HepG2 (cell line): ENCODE results near the gene DNAH8. TPM values are rescaled to one million over a fixed set of nuclear protein-coding genes. Genes with fewer than 3 reads are reported as not detected.
A peak's percentile ranks its signal among the peaks of the same experiment; 100 is the strongest.

ENCODE experiments used
- ATAC-seq: fragments of 200-7000 bp; cut with Tn5 transposase; 3 replicates; pipeline ENCODE4 v1.9.1; 2020; ENCODE audit warnings: mild to moderate bottlenecking, moderate library complexity
- BruUV-seq: library from RNA; stranded (reverse); fragments of 400-500 nt; replicated peaks from 2 replicates; lab custom pipeline; 2021; lab: Mats Ljungman, UMichigan
- CTCF ChIA-PET: fragments of 300-600 bp; formaldehyde crosslinking; extraction: SDS; loops from one replicate; lab custom pipeline; 2021; ENCODE audit warnings: low total read pairs, inconsistent platforms, low intra/inter-chr PET ratio; lab: Yijun Ruan, JAX
- POLR2A ChIA-PET: fragments of 350-600 bp; sonication (Branson Sonifier 250); formaldehyde crosslinking; loops from one replicate; lab custom pipeline; 2020; ENCODE audit warnings: antibody characterized with exemption, inconsistent platforms; lab: Yijun Ruan, JAX
- DNase-seq: peaks from one replicate; pipeline ENCODE4 v3.0.0-alpha.2; 2015; ENCODE audit warnings: low spot score
- FAIRE-seq: peaks from 3 replicates; lab custom pipeline; 2011; peaks lifted over from hg19 to GRCh38; lab: Jason Lieb, UNC
- H2AFZ ChIP-seq: one replicate; pipeline ENCODE4 v1.6.1; 2011; ENCODE audit warnings: low read length, inconsistent platforms
- H3K27ac ChIP-seq: fragments of 300-600 bp; 3 replicates; pipeline ENCODE4 v1.8.0; 2011; ENCODE audit warnings: mixed run types, mild to moderate bottlenecking, mixed read lengths, low read length, inconsistent platforms; ENCODE audit not compliant: insufficient read depth; ENCODE audit errors: extremely low read length
- H3K27me3 ChIP-seq, 2 experiments: fragments of 200-600 bp in 1 of 2; 2 replicates in 1 of 2; 3 replicates in 1 of 2; pipeline versions ENCODE4 v1.6.0 to v1.8.0; 2011; ENCODE audit warnings: low read length in 2 of 2, mild to moderate bottlenecking in 2 of 2, moderate library complexity in 2 of 2, inconsistent platforms in 1 of 2; ENCODE audit not compliant: insufficient read depth in 2 of 2, control insufficient read depth in 1 of 2
- H3K36me3 ChIP-seq, 2 experiments: fragments of 200-600 bp in 1 of 2; replicated peaks in 1 of 2; 2 replicates in 1 of 2; 3 replicates in 1 of 2; pipeline versions ENCODE4 v1.5.1 to v1.8.0; 2011; ENCODE audit warnings: low read length in 2 of 2, inconsistent platforms in 1 of 2; ENCODE audit not compliant: insufficient read depth in 2 of 2, control insufficient read depth in 1 of 2
- H3K4me1 ChIP-seq: 2 replicates; pipeline ENCODE4 v1.5.1; 2012; ENCODE audit warnings: low read length, inconsistent platforms; ENCODE audit not compliant: insufficient read depth
- H3K4me2 ChIP-seq: 2 replicates; pipeline ENCODE4 v1.6.0; 2011; ENCODE audit warnings: low read depth, low read length, inconsistent platforms
- H3K4me3 ChIP-seq, 3 experiments: fragments of 200-600 bp in 1 of 3; sonication (generic), shearing (Covaris generic) in 1 of 3; replicated peaks in 1 of 3; 2 replicates each; pipeline ENCODE4 v1.5.1; 2011 to 2016; ENCODE audit warnings: low read length in 3 of 3, inconsistent platforms in 2 of 3, low read depth in 2 of 3, mild to moderate bottlenecking in 2 of 3, control low read depth in 1 of 3, mixed read lengths in 1 of 3; ENCODE audit not compliant: insufficient read depth in 1 of 3
- H3K79me2 ChIP-seq: one replicate; pipeline ENCODE4 v1.6.1; 2011; ENCODE audit warnings: low read length, inconsistent platforms; ENCODE audit not compliant: insufficient read depth
- H3K9ac ChIP-seq: 2 replicates; pipeline ENCODE4 v1.6.0; 2011; ENCODE audit warnings: mild to moderate bottlenecking, low read depth, low read length, inconsistent platforms; ENCODE audit not compliant: insufficient read depth
- H3K9me3 ChIP-seq: 2 replicates; pipeline ENCODE4 v1.5.1; 2012; ENCODE audit warnings: mild to moderate bottlenecking, low read length
- H4K20me1 ChIP-seq: 2 replicates; pipeline ENCODE4 v1.6.0; 2011; ENCODE audit warnings: inconsistent platforms, mild to moderate bottlenecking, low read length, moderate library complexity; ENCODE audit not compliant: insufficient read depth
- ETV5 ChIP-seq: IDR thresholded peaks from 2 replicates; pipeline ENCODE4 v1.6.1; 2018; ENCODE audit warnings: missing biosample characterization, missing genetic modification reagents, inconsistent platforms, borderline replicate concordance
- FOXA3 ChIP-seq: IDR thresholded peaks from 2 replicates; pipeline ENCODE4 v1.6.1; 2016; ENCODE audit warnings: missing genetic modification reagents, missing compliant biosample characterization
- FOXK2 ChIP-seq: fragments of 450-650 bp; IDR thresholded peaks from 2 replicates; pipeline ENCODE4 v1.6.1; 2016
- ISX ChIP-seq: sonication (generic); formaldehyde crosslinking; conservative IDR thresholded peaks from 2 replicates; pipeline ENCODE4 v1.5.0; 2020; ENCODE audit warnings: missing genetic modification reagents
- REL ChIP-seq: sonication (generic); formaldehyde crosslinking; conservative IDR thresholded peaks from 2 replicates; pipeline ENCODE4 v1.8.0; 2022; ENCODE audit warnings: mild to moderate bottlenecking, missing genetic modification reagents, moderate library complexity
- RFX5 ChIP-seq: IDR thresholded peaks from 2 replicates; pipeline ENCODE4 v1.6.1; 2011; ENCODE audit warnings: low read depth, low read length, improper control_type of control experiment
- SOX6 ChIP-seq, 2 experiments: fragments of 450-650 bp in 1 of 2; sonication (generic) in 1 of 2; formaldehyde crosslinking in 1 of 2; IDR thresholded peaks; 2 replicates each; pipeline versions ENCODE4 v1.4.0 to v1.6.1; 2017 to 2020; ENCODE audit warnings: antibody characterized with exemption in 1 of 2, mild to moderate bottlenecking in 1 of 2, missing genetic modification reagents in 1 of 2
- TCF12 ChIP-seq, 2 experiments: fragments of 450-650 bp in 1 of 2; sonication (generic) in 1 of 2; formaldehyde crosslinking in 1 of 2; IDR thresholded peaks; 2 replicates each; pipeline versions ENCODE4 v1.6.1 to v1.8.0; 2017 to 2022; ENCODE audit warnings: antibody characterized with exemption in 1 of 2, mild to moderate bottlenecking in 1 of 2, missing genetic modification reagents in 1 of 2, moderate library complexity in 1 of 2
- ZNF274 ChIP-seq: sonication (generic); formaldehyde crosslinking; IDR thresholded peaks from 2 replicates; pipeline ENCODE4 v1.5.1; 2020; ENCODE audit warnings: mild to moderate bottlenecking, missing genetic modification reagents
- ZNF556 ChIP-seq: sonication (generic); formaldehyde crosslinking; IDR thresholded peaks from 2 replicates; pipeline ENCODE4 v1.4.0; 2020; ENCODE audit warnings: mild to moderate bottlenecking, missing genetic modification reagents, borderline replicate concordance
- WGBS: methylation state at CpG from one replicate; pipeline ENCODE4 v1.1.6; 2017; ENCODE audit warnings: low lambda C conversion rate; 5-methylcytosine and 5-hydroxymethylcytosine counted together
- in situ Hi-C: cut with HindIII; loops from 2 replicates; pipeline ENCODE4 v1.10.0; 2017; ENCODE audit warnings: low pct_unique_long_range_greater_than_20kb; ENCODE audit not compliant: extremely low pct_ligation_motif_present
- intact Hi-C: fragments of 100-400 bp; cut with micrococcal nuclease; formaldehyde crosslinking; loops from one replicate; pipeline ENCODE4 v1.10.0; 2022; ENCODE audit not compliant: unreplicated experiment
- polyA plus RNA-seq, 8 experiments: library from polyadenylated mRNA; depleted of rRNA in 3 of 8; stranded (reverse) in 7 of 8; unstranded in 1 of 8; fragments of >200 nt; fragmentation: Illumina TruSeq in 4 of 8; extraction: Trizol in 4 of 8; gene quantifications; 2 replicates each; pipeline versions ENCODE4 v1.2.1 to v1.2.3, GENCODE V29; 2011 to 2016; ENCODE audit warnings: low read depth in 4 of 8, missing spikeins in 1 of 8, mixed read lengths in 1 of 8; ENCODE audit not compliant: insufficient read depth in 1 of 8
- total RNA-seq, 5 experiments: library from RNA; depleted of rRNA; stranded (reverse); fragments of >200 nt; fragmentation: Illumina TruSeq; extraction: Trizol; gene quantifications; 2 replicates each; pipeline ENCODE4 v1.2.3, GENCODE V29; 2016; ENCODE audit warnings: low read depth in 1 of 5
- TF ChIP-seq, protein P1 (sequence below): sonication (generic); formaldehyde crosslinking; IDR thresholded peaks from 2 replicates; pipeline ENCODE4 v1.4.0; 2020; ENCODE audit warnings: missing genetic modification reagents
- TF ChIP-seq, protein P2 (sequence below): sonication (generic); formaldehyde crosslinking; conservative IDR thresholded peaks from 2 replicates; pipeline ENCODE4 v1.4.0; 2020; ENCODE audit warnings: mild to moderate bottlenecking, missing genetic modification reagents, moderate library complexity
- TF ChIP-seq, protein P3 (sequence below): sonication (generic); formaldehyde crosslinking; IDR thresholded peaks from 2 replicates; pipeline ENCODE4 v1.4.0; 2020; ENCODE audit warnings: mild to moderate bottlenecking, missing genetic modification reagents
- TF ChIP-seq, protein P4 (sequence below): IDR thresholded peaks from 2 replicates; pipeline ENCODE4 v1.6.1; 2012; ENCODE audit warnings: low read depth, low read length, improper control_type of control experiment

Gene DNAH8
- total and polyA plus RNA-seq, 2 of the 13 experiments (the other 11 are each of a cell fraction or from before 2014, with no cell fraction given): not detected

DNA sequence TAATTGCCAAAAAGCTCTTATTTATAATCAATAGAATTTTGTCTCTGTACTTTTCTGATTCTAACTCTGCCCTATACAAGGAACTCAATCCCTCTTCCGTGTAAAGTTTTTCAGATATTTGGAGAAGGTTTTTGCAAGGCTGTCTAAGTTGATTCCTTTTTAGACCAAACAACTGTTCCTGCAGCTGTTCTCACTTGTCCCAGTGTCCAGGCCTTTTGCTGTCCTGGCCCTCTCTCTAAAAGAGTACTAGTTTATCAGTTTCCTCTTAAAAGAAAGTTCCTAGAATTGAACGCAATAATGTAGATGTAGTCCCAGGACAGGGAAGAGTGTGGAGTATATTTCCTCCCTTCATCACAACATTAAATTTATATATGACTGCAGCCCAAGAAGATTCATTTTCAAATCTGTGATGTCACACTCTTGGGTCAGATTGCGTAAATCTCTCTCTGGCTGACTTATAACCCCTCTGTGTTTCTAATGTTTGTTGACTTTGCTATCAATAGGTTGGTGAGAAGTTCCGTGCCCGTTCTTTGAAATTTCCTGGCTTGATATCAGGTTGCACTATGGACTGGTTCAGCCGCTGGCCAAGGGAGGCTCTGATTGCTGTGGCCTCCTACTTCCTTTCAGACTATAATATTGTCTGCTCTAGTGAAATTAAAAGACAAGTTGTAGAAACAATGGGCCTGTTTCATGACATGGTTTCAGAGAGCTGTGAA lies 194.1 kb downstream of the DNAH8 start:
- WGBS: 17% methylated on average over 6 of the region's 6 CpGs
- ATAC-seq (peak; percentile 93), DNase-seq (peak; percentile 76), FAIRE-seq (peak; percentile 26)
- Histone ChIP-seq H3K27ac (peak overlapping the region; percentile 9), H3K9me3 (no peaks in the 10 kb centered on the region), H4K20me1 (no peaks in the 10 kb centered on the region), H3K79me2 (no peaks in the 10 kb centered on the region), H3K27me3 (no peaks in the 10 kb centered on the region), H3K4me1 (peaks cover 17% of the 10 kb centered on the region), H3K36me3 (no peaks in the 10 kb centered on the region), H3K4me2 (peak overlapping the region; percentile 9; the same call in 1 of the 2 replicates), H3K9ac (no peak overlapping the region), H2AFZ (no peak overlapping the region), H3K4me3 (no peak overlapping the region)
- in situ Hi-C loops: no loop called here
- BruUV-seq: no TSS peak
- ChIA-PET CTCF (no interaction called here), POLR2A (no interaction called here)
- intact Hi-C loops: no loop called here
- TF ChIP-seq ZNF274 (CRISPR knock-in tag): no peak
- no peak for TF ChIP-seq ISX (CRISPR knock-in tag)
- TF ChIP-seq ZNF556 (CRISPR knock-in tag): no peak
- TF ChIP-seq ETV5 (CRISPR knock-in tag): peak; percentile 19; the same call in 1 of the 2 replicates
- TF ChIP-seq, protein P1, sequence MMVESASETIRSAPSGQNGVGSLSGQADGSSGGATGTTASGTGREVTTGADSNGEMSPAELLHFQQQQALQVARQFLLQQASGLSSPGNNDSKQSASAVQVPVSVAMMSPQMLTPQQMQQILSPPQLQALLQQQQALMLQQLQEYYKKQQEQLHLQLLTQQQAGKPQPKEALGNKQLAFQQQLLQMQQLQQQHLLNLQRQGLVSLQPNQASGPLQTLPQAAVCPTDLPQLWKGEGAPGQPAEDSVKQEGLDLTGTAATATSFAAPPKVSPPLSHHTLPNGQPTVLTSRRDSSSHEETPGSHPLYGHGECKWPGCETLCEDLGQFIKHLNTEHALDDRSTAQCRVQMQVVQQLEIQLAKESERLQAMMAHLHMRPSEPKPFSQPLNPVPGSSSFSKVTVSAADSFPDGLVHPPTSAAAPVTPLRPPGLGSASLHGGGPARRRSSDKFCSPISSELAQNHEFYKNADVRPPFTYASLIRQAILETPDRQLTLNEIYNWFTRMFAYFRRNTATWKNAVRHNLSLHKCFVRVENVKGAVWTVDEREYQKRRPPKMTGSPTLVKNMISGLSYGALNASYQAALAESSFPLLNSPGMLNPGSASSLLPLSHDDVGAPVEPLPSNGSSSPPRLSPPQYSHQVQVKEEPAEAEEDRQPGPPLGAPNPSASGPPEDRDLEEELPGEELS: peak; percentile 49; the same call in 1 of the 2 replicates
- no peak for TF ChIP-seq TCF12 (IDR thresholded peaks at IDR 0.05)
- no peak for TF ChIP-seq TCF12 (CRISPR knock-in tag; IDR thresholded peaks at IDR 0.05)
- no peak for TF ChIP-seq SOX6 (IDR thresholded peaks at IDR 0.05)
- TF ChIP-seq SOX6 (CRISPR knock-in tag; IDR thresholded peaks at IDR 0.05): peak; percentile 76
- peak; percentile 59 for TF ChIP-seq FOXA3 (CRISPR knock-in tag)
- TF ChIP-seq, protein P2, sequence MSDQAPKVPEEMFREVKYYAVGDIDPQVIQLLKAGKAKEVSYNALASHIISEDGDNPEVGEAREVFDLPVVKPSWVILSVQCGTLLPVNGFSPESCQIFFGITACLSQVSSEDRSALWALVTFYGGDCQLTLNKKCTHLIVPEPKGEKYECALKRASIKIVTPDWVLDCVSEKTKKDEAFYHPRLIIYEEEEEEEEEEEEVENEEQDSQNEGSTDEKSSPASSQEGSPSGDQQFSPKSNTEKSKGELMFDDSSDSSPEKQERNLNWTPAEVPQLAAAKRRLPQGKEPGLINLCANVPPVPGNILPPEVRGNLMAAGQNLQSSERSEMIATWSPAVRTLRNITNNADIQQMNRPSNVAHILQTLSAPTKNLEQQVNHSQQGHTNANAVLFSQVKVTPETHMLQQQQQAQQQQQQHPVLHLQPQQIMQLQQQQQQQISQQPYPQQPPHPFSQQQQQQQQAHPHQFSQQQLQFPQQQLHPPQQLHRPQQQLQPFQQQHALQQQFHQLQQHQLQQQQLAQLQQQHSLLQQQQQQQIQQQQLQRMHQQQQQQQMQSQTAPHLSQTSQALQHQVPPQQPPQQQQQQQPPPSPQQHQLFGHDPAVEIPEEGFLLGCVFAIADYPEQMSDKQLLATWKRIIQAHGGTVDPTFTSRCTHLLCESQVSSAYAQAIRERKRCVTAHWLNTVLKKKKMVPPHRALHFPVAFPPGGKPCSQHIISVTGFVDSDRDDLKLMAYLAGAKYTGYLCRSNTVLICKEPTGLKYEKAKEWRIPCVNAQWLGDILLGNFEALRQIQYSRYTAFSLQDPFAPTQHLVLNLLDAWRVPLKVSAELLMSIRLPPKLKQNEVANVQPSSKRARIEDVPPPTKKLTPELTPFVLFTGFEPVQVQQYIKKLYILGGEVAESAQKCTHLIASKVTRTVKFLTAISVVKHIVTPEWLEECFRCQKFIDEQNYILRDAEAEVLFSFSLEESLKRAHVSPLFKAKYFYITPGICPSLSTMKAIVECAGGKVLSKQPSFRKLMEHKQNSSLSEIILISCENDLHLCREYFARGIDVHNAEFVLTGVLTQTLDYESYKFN: peak; percentile 63; the same call in 1 of the 2 replicates
- TF ChIP-seq, protein P3, sequence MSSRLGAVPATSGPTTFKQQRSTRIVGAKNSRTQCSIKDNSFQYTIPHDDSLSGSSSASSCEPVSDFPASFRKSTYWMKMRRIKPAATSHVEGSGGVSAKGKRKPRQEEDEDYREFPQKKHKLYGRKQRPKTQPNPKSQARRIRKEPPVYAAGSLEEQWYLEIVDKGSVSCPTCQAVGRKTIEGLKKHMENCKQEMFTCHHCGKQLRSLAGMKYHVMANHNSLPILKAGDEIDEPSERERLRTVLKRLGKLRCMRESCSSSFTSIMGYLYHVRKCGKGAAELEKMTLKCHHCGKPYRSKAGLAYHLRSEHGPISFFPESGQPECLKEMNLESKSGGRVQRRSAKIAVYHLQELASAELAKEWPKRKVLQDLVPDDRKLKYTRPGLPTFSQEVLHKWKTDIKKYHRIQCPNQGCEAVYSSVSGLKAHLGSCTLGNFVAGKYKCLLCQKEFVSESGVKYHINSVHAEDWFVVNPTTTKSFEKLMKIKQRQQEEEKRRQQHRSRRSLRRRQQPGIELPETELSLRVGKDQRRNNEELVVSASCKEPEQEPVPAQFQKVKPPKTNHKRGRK (CRISPR knock-in tag): no peak
- TF ChIP-seq FOXK2: no peak
- no peak for TF ChIP-seq RFX5
- TF ChIP-seq, protein P4, sequence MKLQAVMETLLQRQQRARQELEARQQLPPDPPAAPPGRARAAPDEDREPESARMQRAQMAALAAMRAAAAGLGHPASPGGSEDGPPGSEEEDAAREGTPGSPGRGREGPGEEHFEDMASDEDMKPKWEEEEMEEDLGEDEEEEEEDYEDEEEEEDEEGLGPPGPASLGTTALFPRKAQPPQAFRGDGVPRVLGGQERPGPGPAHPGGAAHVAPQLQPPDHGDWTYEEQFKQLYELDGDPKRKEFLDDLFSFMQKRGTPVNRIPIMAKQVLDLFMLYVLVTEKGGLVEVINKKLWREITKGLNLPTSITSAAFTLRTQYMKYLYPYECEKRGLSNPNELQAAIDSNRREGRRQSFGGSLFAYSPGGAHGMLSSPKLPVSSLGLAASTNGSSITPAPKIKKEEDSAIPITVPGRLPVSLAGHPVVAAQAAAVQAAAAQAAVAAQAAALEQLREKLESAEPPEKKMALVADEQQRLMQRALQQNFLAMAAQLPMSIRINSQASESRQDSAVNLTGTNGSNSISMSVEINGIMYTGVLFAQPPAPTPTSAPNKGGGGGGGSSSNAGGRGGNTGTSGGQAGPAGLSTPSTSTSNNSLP: peak; percentile 61; the same call in 1 of the 2 replicates
- no peak for TF ChIP-seq REL
